Panc1 (cell line): ENCODE results near the gene HTR3D.

Experiments used
- POLR2AphosphoS5 ChIP-seq: IDR thresholded peaks from 2 replicates; pipeline ENCODE4 v1.6.1; 2012; ENCODE audit warnings: mild to moderate bottlenecking, low read depth, low read length, moderate library complexity
- SIN3A ChIP-seq: IDR thresholded peaks from 2 replicates; pipeline ENCODE4 v1.6.1; 2012; ENCODE audit warnings: low read depth, mild to moderate bottlenecking, low read length, moderate library complexity, borderline replicate concordance; ENCODE audit not compliant: insufficient read depth
- TCF7L2 ChIP-seq: IDR thresholded peaks from 2 replicates; pipeline ENCODE4 v1.6.1; 2011; ENCODE audit warnings: mild to moderate bottlenecking, low read depth, low read length, inconsistent platforms
- TF ChIP-seq, protein P1 (sequence below): fragments of 450-650 bp; IDR thresholded peaks from 2 replicates; pipeline ENCODE4 v1.5.1; 2017; ENCODE audit warnings: mild to moderate bottlenecking
- TF ChIP-seq, protein P2 (sequence below), 2 experiments: IDR thresholded peaks; 2 replicates each; pipeline ENCODE4 v1.6.1; 2011 to 2012; ENCODE audit warnings: low read depth in 2 of 2, control low read depth in 1 of 2, low read length in 1 of 2, mild to moderate bottlenecking in 1 of 2, moderate library complexity in 1 of 2; ENCODE audit not compliant: insufficient read depth in 1 of 2

- TF ChIP-seq, protein P1, sequence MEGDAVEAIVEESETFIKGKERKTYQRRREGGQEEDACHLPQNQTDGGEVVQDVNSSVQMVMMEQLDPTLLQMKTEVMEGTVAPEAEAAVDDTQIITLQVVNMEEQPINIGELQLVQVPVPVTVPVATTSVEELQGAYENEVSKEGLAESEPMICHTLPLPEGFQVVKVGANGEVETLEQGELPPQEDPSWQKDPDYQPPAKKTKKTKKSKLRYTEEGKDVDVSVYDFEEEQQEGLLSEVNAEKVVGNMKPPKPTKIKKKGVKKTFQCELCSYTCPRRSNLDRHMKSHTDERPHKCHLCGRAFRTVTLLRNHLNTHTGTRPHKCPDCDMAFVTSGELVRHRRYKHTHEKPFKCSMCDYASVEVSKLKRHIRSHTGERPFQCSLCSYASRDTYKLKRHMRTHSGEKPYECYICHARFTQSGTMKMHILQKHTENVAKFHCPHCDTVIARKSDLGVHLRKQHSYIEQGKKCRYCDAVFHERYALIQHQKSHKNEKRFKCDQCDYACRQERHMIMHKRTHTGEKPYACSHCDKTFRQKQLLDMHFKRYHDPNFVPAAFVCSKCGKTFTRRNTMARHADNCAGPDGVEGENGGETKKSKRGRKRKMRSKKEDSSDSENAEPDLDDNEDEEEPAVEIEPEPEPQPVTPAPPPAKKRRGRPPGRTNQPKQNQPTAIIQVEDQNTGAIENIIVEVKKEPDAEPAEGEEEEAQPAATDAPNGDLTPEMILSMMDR = no peak
- TF ChIP-seq POLR2AphosphoS5 = no peak
- TF ChIP-seq TCF7L2 = no peak
- TF ChIP-seq SIN3A = no peak
- TF ChIP-seq, protein P2, sequence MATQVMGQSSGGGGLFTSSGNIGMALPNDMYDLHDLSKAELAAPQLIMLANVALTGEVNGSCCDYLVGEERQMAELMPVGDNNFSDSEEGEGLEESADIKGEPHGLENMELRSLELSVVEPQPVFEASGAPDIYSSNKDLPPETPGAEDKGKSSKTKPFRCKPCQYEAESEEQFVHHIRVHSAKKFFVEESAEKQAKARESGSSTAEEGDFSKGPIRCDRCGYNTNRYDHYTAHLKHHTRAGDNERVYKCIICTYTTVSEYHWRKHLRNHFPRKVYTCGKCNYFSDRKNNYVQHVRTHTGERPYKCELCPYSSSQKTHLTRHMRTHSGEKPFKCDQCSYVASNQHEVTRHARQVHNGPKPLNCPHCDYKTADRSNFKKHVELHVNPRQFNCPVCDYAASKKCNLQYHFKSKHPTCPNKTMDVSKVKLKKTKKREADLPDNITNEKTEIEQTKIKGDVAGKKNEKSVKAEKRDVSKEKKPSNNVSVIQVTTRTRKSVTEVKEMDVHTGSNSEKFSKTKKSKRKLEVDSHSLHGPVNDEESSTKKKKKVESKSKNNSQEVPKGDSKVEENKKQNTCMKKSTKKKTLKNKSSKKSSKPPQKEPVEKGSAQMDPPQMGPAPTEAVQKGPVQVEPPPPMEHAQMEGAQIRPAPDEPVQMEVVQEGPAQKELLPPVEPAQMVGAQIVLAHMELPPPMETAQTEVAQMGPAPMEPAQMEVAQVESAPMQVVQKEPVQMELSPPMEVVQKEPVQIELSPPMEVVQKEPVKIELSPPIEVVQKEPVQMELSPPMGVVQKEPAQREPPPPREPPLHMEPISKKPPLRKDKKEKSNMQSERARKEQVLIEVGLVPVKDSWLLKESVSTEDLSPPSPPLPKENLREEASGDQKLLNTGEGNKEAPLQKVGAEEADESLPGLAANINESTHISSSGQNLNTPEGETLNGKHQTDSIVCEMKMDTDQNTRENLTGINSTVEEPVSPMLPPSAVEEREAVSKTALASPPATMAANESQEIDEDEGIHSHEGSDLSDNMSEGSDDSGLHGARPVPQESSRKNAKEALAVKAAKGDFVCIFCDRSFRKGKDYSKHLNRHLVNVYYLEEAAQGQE (IDR thresholded peaks at IDR 0.05; ENCODE audit: insufficient read depth in 1 of 2, low read depth in 2 of 2, low read length in 1 of 2) = no peak
Measured at GRCh38 chr3:183991403-183991802, 40.1 kb upstream of the HTR3D start.
